Thoracic aorta endothelial cell (primary cell): ENCODE data around the gene ATG9B. TPM values are rescaled to one million over a fixed set of nuclear protein-coding genes. Genes with fewer than 3 reads are reported as not detected.

Experiments used
- total RNA-seq: library from RNA; depleted of rRNA; stranded (reverse); fragments of >200 nt; gene quantifications from 2 replicates; pipeline ENCODE4 v1.2.3, GENCODE V29; 2012

Gene ATG9B, protein sequence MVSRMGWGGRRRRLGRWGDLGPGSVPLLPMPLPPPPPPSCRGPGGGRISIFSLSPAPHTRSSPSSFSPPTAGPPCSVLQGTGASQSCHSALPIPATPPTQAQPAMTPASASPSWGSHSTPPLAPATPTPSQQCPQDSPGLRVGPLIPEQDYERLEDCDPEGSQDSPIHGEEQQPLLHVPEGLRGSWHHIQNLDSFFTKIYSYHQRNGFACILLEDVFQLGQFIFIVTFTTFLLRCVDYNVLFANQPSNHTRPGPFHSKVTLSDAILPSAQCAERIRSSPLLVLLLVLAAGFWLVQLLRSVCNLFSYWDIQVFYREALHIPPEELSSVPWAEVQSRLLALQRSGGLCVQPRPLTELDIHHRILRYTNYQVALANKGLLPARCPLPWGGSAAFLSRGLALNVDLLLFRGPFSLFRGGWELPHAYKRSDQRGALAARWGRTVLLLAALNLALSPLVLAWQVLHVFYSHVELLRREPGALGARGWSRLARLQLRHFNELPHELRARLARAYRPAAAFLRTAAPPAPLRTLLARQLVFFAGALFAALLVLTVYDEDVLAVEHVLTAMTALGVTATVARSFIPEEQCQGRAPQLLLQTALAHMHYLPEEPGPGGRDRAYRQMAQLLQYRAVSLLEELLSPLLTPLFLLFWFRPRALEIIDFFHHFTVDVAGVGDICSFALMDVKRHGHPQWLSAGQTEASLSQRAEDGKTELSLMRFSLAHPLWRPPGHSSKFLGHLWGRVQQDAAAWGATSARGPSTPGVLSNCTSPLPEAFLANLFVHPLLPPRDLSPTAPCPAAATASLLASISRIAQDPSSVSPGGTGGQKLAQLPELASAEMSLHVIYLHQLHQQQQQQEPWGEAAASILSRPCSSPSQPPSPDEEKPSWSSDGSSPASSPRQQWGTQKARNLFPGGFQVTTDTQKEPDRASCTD
- under 0.01 and 0.07 TPM in 2 replicates for total RNA-seq

DNA sequence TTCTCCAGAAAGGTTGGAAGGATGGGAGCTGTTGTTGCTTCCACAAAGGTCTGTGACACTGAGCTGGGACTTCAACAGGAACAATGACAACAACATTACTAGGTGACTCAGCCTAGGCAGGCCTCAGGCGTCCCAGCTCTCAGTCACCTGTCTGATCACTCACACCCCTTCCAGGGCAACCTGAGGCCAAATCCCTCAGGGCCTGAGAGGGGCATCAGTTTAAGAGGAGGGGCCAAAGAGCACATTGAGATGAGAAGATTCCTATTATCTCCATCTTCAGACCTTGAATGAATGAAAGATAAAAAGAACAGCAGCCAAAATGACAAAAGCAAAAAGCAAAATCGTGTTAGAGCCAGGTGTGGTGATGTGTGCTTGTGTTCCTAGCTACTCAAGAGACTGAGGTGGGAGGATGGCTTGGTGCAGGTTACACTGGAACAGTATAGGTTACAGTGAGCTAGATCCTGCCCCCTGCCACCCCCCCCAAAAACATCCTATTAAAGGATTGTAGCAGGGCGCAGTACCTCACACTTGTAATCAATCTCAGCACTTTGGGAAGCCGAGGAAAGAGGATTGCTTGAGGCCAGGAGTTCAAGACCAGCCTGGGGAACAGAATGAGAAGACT lies at the start of gene ATG9B:
Gene ATG9B, minus strand, starts transcription at position 60 of the 622 bp plus-strand sequence. CDS start 71 bp downstream, outside the sequence.

DNA sequence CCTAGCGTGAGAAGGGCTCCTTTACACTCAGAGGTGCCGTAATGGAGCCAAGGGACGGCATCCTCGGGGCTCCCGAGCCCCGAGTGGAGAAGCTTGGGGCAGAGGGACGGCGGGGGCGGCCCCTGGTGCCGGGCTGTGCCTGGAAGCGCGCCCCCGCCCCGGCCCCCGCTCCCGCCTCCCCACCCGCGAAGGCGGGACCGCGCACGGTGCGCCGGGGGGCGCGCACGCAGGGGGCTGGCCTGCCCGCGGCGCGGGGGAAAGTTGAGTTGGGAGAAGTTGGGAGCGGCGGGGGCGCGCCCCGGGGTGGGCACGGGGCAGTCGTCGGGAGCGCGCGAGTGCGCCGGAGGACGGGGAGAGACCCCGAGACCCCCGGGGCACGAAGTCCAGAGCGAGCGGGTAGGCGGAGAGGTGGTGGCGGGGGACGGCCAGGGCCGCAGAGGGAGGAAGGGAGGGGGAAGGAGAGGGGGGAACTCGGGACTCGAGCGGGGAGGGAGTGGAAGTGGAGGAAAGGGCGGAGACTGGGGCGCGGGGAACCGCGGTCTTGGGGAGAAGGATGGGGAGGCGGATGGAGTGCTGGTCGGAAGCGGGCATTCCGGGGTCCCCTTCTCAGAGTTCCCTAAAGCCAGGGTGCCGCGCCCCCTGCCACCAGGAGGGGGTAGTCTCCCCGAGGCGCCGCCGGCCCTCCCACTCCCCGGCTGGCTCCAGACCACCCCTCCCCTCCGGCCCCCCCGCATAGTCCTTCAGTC lies 35.2 kb upstream of the ATG9B start, which contains the start of gene SLC4A2:
Gene SLC4A2, plus strand, starts transcription at position 223 of the 746 bp plus-strand sequence. CDS start 2,399 bp downstream, outside the sequence.

DNA sequence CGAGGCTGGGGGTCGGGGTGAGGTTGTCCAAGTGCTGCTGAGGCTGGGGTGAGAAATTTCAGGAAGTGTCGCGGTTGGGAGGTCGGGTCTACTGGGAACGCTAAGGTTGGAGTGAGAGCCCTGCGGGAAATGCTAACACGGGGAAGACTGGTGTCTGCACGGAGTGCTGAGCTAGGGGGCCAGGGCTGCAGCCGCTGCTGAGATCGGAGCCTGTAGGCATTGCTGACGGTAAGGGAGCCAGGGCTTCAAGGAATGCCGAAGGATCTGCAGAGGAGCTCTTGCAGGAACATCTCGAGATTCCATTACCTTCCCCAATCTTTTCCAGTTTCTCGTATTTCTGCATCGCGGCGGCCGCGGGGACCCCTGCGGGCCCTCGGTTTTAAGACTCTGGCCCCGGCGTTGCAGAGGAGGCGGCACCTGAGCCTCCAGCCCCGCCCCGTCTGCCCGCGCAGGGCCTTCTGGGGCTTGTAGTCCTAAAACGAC lies 33.3 kb upstream of the ATG9B start, which contains the start of gene CDK5:
Gene CDK5, minus strand, starts transcription at position 392 of the 483 bp plus-strand sequence. Its CDS starts 49 bp downstream, at position 343.

DNA sequence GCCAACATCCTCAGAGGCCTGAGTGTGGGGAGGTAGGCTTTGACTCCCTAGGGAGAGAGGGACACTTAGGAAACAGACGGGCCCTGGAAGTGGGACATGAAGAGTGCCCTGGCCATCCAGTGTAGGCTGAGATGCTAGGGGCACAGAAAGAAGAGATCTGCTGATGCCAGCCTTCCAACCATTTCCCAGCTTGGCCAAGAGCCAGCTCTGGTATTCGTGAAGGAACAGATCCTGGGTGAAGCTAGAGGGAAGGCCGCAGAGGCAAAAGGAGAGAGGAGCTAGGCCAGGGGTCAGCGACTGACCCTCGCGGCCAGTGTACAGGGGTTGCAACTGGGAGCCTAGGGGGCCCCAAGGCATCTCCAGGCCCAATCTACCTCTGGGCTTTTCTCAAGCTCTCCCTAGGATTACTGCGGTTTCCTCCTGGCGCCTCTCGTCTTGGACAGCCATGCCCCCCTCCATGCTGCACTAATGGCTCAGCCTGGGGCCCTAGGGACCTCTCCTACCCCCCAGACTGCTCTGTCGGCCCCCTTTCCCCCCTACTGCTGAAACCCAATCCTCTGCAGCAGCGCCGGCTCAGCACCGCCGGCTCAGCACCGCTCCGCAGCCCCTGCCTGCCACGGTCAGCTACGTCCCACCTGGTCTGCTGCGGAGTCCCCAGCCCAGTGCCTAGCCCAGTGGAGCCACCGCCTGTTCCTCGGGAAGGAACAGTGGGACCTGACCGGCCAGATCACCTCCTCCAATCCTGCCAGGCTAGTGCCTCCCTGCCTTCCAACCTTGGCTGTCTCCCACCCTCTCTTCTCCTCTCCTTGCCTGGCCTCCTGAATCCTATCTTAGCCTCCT lies 23.9 kb upstream of the ATG9B start, which contains the start of gene ASIC3:
Gene ASIC3, plus strand, starts transcription at position 556 of the 840 bp plus-strand sequence. CDS start 355 bp downstream, outside the sequence.

DNA sequence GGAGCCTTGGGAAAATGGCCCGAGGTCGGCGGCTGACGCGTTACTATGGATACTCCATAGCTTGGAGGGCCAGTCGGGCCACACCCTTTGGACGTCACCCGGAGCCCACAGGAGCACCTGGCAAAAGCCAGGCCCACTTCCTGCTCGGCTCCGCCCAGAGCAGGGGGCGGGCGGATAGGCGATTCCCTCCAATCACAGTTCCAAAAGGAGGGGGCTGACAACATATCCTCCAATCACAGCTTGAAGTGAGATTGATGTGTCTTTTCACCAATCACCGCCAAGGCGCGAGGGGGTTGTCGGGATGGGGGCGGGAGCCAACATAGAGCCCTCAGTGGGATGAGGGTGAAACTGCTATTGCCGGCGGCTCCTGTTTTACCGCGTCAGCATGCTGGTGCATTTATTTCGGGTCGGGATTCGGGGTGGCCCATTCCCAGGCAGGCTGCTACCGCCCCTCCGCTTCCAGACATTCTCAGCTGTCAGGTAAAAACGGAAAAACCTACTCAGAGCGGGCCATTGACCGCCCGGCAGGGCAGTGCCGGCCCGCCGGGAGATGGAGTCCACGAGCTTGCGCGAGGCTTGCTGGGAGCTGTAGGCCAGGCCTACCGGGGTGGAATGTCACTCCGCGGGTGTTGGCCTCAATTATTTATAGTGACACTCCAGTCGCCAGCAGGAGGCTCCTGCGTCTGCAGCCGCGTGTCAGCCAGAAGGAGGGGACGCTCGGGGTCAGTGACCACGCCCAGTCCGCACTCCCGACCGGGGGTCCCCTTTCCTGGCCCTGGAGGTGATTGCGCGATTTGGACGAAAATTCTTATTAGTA lies 4.0 kb upstream of the ATG9B start, which contains the start of gene ABCB8:
Gene ABCB8, plus strand, starts transcription at position 320 of the 817 bp plus-strand sequence. Its CDS starts 66 bp downstream, at position 386.

DNA sequence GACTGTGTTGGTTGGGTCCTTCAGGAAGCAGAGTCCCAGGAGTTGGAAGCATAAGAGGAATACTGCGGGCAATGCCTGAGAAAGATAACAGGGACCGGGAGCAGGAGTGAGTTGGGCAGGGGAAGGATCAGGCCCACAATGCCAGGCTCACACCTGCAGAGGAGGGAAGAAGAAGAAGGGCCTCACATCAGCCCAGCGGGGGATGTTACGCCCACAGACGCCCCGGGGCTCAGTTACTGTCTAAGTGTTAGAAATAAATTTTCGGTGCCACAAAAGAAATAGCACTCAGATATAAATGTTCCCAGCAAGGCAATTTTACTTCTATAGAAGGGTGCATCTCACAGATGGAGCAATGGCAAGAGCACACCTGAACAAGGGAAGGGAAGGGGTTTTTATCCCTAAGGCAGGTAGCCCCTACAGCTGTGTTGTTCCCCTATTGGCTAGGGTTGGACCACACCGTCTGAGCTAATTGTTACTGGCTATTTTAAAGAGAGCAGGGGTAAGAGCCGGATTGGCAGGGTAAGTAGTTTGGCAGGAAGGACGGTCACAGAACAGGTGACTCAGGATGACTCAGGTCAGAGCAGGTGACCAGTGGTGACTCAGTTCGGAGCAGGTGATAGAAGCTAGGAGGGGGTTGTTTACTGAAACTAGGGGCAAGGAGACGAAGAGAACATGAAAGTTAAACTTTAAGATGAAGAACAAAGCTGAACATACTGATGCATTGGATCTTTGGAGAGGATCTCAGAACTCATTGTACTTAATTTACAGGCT lies 33.7 kb downstream of the ATG9B start, which contains the start of gene NOS3:
Gene NOS3, plus strand, starts transcription at position 602 of the 771 bp plus-strand sequence. CDS start 2,787 bp downstream, outside the sequence.

DNA sequence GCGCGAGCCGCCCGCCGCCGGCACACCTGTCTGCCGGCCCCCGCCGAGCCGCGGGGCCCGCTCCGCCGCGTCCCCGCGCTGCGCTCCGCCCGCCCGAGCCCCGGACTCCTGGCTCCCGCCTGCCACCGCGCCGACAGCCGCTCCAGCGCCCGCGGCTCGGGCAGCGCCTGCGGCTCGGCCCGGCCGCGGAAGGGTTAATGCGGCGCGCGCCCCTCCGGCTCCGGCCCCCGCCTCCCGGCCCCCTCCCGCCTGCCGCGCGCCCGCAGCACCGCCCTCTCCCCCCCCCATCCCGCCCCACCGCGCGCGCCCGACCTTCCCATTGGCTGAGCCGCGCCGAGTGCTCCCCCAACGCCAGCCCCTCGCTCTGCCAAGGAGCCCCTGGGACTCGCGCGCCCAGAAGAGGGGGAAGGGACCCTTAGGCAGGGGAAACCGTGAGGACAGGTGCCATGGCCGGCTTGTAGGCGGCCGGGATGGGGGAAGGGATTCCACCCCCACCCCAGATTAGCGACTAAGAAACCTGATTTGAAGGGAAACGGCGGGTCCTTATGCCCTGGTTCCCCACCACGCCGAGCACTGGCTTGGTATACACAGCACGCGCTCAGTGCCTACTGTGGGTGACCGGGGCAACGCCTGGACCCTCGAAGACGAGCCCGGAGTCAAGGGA lies 46.0 kb downstream of the ATG9B start, which contains the start of gene KCNH2:
Gene KCNH2, minus strand, starts transcription at position 196 of the 664 bp plus-strand sequence. CDS start 408 bp downstream, outside the sequence.

Other genes with a start within 250 kb of the ATG9B start
- not detected in 2 replicates for gene TMEM176B, start 224.1 kb downstream of the ATG9B start, total RNA-seq
- gene TMEM176A, start 223.7 kb downstream of the ATG9B start, total RNA-seq, result not detected in 2 replicates
- gene AOC1, start 172.0 kb downstream of the ATG9B start, total RNA-seq, result not detected in 2 replicates
- gene KCNH2, start 46.2 kb downstream of the ATG9B start, total RNA-seq, result under 0.01 and 0.07 TPM in 2 replicates
- 86.2 and 96.3 TPM in 2 replicates for gene NOS3, start 33.5 kb downstream of the ATG9B start, total RNA-seq
- gene ABCB8, start 4.0 kb upstream of the ATG9B start, total RNA-seq, result 31.0 and 31.9 TPM in 2 replicates
- 0.07 TPM in 1 of 2 replicates, not detected in the other for gene ASIC3, start 24.0 kb upstream of the ATG9B start, total RNA-seq
- gene CDK5, start 33.4 kb upstream of the ATG9B start, total RNA-seq, result 14.5 and 14.6 TPM in 2 replicates
- 65.5 and 69.3 TPM in 2 replicates for gene SLC4A2, start 35.1 kb upstream of the ATG9B start, total RNA-seq
- 46.4 and 50.1 TPM in 2 replicates for gene FASTK, start 56.3 kb upstream of the ATG9B start, total RNA-seq
- gene TMUB1, start 59.0 kb upstream of the ATG9B start, total RNA-seq, result 13.6 and 21.9 TPM in 2 replicates
- gene AGAP3, start 62.0 kb upstream of the ATG9B start, total RNA-seq, result 97.4 and 112 TPM in 2 replicates
- gene GBX1, start 143.2 kb upstream of the ATG9B start, total RNA-seq, result not detected in 2 replicates
- not detected in 2 replicates for gene ASB10, start 162.8 kb upstream of the ATG9B start, total RNA-seq
- not detected in 2 replicates for gene H2BK1, start 186.0 kb upstream of the ATG9B start, total RNA-seq
- 77.8 and 86.2 TPM in 2 replicates for gene ABCF2, start 202.7 kb upstream of the ATG9B start, total RNA-seq
- gene CHPF2, start 208.0 kb upstream of the ATG9B start, total RNA-seq, result 59.7 and 61.5 TPM in 2 replicates
- 5.6 and 5.8 TPM in 2 replicates for gene SMARCD3, start 224.2 kb upstream of the ATG9B start, total RNA-seq